A549 (cell line): ENCODE data around the gene ADAD2.

Source experiments
- NFE2L2 ChIP-seq: fragments of 150-350 bp; conservative IDR thresholded peaks from 2 replicates; pipeline ENCODE4 v1.6.1; 2014; ENCODE audit warnings: low read length
- POLR2A ChIP-seq: IDR thresholded peaks from 2 replicates; pipeline ENCODE4 v1.6.1; 2012; ENCODE audit warnings: mild to moderate bottlenecking, low read length
- RFX5 ChIP-seq: fragments of 450-650 bp; IDR thresholded peaks from 2 replicates; pipeline ENCODE4 v1.7.1; 2014; ENCODE audit warnings: antibody characterized with exemption, mild to moderate bottlenecking, moderate library complexity
- RNF2 ChIP-seq: fragments of 200-600 bp; sonication (generic); IDR thresholded peaks from 2 replicates; pipeline ENCODE4 v1.6.1; 2016; ENCODE audit warnings: low read depth, mild to moderate bottlenecking, antibody characterized with exemption, moderate library complexity, borderline replicate concordance
- TF ChIP-seq, protein P1 (sequence below): fragments of >200 bp; sonication (Bioruptor Twin); formaldehyde crosslinking; IDR thresholded peaks from 3 replicates; pipeline ENCODE4 v1.5.1; 2016

DNA sequence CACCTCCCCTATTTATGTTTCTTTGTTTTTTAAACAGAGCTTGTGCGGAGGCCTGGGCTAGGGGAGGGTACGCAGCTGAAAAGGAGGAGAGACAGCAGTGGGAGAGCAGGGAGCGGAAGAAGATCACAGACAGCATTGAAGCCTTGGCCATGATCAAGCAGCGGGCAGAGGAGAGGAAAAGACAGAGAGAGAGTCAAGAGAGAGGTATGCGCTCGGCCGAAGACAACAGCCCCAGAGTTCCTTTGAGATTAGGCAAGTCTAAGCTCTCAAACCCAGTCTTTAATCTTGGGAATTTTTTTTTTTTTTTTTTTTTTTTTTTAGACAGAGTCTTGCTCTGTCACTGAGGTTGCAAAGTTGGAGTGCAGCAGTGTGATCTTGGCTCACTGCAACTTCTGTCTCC is 25.2 kb upstream of the ADAD2 start:
- TF ChIP-seq POLR2A (no peak), RFX5 (no peak), RNF2 (no peak), NFE2L2 (no peak)
- TF ChIP-seq, protein P1, sequence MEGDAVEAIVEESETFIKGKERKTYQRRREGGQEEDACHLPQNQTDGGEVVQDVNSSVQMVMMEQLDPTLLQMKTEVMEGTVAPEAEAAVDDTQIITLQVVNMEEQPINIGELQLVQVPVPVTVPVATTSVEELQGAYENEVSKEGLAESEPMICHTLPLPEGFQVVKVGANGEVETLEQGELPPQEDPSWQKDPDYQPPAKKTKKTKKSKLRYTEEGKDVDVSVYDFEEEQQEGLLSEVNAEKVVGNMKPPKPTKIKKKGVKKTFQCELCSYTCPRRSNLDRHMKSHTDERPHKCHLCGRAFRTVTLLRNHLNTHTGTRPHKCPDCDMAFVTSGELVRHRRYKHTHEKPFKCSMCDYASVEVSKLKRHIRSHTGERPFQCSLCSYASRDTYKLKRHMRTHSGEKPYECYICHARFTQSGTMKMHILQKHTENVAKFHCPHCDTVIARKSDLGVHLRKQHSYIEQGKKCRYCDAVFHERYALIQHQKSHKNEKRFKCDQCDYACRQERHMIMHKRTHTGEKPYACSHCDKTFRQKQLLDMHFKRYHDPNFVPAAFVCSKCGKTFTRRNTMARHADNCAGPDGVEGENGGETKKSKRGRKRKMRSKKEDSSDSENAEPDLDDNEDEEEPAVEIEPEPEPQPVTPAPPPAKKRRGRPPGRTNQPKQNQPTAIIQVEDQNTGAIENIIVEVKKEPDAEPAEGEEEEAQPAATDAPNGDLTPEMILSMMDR: no peak
